AG09319 (cell line): ENCODE data around the gene NRL.
"Not testable (repeated sequence)": the region's sequence is repeated elsewhere in the genome, so short reads cannot be mapped to it uniquely, and the experiment has no call there.

ENCODE experiments used
- DNase-seq: peaks from one replicate; pipeline ENCODE4 v3.0.0-alpha.2; 2010; ENCODE audit warnings: low read depth; ENCODE audit errors: extremely low read depth
- TF ChIP-seq, protein P1 (sequence below): IDR thresholded peaks from 2 replicates; pipeline ENCODE4 v1.5.1; 2011; ENCODE audit warnings: low read depth, mild to moderate bottlenecking, inconsistent platforms, low read length, moderate library complexity

The NRL gene

DNA sequence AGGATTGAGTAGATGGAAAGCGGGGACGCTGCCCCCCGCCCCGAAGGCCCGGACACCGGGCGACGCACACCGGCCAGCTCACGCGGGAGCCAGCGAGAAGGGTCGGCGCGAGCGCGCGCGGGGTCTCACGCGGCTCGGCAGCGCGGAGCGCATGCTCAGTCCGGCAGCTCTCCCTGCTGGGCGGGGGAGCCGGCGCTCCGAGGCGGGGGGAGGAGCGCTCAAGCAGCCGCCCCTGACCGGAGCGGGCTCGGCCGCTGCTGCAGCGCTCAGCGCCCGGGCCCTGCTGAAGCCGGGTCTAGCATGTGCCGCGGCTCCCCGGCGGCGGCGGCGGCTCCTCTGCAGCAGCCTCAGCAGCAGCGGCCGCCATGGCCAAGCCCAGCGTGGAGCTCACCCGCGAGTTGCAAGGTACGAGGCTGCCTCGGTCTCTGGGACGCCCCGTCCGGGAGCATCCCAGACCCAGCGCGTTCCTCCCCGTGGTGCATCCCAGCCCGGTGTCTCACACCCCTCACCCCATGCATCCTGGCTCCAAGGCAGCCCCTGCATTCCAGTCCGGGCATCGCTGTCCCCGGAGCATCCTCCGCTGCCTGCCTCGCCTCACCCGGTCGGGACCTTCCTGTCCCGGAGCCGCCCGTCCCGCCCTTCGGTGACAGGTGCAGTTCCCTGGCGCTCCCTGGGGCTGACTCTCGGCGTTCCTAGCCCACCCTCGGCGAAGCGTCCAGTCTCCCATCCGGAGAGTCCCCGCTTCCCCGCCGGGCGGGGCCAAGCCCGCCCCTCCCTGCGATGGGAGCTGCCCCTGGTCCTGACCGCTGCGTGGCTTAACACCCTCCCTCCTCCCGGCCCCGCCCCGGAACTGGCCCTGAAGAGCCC lies 62.7 kb downstream of the NRL start, which contains the start of gene CARMIL3:
CARMIL3 (plus strand) TSS at position 221 of the 867 bp plus-strand sequence; CDS start at position 366, 145 bp downstream.
- TF ChIP-seq, protein P1, sequence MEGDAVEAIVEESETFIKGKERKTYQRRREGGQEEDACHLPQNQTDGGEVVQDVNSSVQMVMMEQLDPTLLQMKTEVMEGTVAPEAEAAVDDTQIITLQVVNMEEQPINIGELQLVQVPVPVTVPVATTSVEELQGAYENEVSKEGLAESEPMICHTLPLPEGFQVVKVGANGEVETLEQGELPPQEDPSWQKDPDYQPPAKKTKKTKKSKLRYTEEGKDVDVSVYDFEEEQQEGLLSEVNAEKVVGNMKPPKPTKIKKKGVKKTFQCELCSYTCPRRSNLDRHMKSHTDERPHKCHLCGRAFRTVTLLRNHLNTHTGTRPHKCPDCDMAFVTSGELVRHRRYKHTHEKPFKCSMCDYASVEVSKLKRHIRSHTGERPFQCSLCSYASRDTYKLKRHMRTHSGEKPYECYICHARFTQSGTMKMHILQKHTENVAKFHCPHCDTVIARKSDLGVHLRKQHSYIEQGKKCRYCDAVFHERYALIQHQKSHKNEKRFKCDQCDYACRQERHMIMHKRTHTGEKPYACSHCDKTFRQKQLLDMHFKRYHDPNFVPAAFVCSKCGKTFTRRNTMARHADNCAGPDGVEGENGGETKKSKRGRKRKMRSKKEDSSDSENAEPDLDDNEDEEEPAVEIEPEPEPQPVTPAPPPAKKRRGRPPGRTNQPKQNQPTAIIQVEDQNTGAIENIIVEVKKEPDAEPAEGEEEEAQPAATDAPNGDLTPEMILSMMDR, result no peak

DNA sequence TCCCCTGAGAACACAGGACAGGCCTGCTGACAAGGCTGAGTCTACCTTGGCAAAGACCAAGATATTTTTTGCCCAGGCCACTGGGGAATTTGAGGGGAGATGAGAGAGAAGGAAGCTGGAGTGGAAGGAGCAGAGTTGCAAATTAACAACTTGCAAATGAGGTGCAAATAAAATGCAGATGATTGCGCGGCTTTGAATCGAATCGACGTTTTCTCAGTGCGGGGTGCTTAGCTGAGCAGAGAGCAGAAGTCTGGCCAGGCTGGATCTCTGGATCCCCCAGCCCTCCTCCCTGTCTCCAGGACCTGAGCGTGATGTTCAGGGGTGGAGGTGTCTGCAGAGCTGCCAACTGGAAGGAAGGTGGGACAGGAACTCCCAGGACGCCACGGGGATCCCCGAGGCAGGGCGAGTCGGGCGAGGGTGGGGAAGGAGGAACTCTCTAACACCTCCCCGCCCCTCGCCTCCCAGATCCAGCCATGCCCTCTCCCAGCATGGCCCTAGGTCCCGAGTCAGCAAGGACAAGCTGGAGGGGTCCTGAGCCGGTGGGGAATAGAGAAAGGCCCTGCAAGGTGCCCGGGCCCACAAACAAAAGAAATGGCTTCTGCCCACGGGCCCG lies 63.5 kb downstream of the NRL start:
- TF ChIP-seq, protein P1, result no peak
- DNase-seq, result no peak

More for the DNA sequence above, 62.7 kb downstream of the NRL start, which contains the start of gene CARMIL3:
- DNase-seq, result no peak

DNA sequence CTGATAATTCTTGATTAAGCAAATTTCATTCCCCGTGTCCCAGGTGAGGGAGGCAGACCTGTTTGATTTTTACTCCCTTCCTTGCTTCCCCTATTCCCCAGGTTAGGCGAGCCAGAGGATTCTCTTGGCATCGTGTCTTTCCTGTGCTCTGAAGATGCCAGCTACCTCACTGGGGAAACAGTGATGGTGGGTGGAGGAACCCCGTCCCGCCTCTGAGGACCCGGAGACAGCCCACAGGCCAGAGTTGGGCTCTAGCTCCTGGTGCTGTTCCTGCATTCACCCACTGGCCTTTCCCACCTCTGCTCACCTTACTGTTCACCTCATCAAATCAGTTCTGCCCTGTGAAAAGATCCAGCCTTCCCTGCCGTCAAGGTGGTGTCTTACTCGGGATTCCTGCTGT lies 64.0 kb downstream of the NRL start:
- not testable (repeated sequence) for DNase-seq

DNA sequence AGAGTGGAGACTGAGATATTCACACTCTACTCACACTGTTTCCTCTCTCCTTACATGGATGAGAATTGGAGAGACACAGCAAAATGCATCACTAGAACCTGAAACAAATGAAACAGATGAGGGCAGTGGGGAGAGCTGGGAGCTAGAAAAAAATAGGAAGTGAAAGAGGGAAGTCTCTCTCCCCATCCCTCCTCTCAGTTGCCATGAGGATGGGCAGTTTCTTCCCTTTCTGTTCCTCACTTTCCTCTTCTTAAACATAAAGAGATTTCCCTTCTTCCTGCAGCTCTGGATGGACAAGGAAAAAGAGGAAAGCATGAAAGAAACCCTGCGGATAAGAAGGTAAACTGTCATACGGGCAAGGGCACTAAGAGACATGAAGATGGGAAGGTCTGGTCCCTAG lies 65.7 kb downstream of the NRL start:
- DNase-seq, result not testable (repeated sequence)

DNA sequence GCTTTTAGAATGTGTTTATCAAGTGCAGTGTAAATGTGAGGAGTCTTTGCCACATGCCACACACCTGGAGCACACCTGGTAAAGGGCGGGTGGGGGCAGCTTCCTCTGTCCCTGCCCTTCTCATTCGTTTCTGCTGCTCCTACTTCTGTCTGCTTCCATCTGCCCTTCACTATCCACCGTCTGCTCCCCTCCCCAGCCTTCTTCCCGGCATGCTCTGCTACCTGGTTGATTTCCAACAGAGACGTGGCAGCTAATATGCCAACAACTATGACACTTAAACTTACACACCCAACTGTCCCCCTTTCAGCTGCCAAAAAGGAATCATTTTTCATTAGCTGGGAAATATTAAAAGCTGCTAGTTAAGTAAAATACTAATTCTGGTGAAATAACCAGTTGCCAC lies 72.0 kb downstream of the NRL start:
- DNase-seq, result no peak

DNA sequence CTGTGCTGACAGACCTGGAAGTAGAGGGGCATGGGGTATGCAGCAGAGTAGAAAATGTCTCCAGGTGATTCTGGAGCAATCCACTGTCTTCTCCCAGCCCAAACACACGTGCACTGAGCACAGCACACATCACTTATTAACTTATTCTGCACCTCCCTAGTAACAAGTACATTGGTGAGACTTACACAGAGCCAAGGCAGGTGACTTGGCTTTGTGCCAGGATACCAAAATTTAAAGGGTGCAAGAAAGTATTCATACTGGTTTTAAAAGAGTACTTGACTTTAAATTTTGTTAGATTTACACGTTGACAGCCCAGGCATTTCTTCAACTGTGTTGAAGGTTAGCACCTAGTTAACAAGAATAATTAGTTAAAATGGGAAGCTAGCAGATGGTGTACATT lies 74.1 kb downstream of the NRL start:
- TF ChIP-seq, protein P1, result no peak
- DNase-seq, result no peak

More for the DNA sequence above, 72.0 kb downstream of the NRL start:
- TF ChIP-seq, protein P1, result no peak

DNA sequence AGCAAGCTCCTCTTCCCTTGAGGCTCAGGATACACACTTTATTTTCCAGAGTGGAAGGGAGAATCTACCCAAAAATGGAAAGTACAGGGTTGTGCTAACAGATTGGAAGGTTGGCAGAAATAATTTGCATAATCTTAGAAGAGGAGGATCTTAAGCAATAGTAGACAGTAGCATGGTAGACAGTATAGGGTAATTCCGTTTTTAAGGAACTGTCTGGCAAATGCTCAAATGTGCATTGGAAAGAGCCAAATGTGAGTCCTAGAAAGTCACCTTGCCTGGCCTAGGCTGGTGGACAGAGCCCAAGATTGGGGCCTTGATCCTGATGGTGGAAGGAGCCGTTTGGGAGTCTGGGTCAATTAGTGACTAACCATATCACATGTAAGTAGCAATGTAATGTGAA lies 76.1 kb downstream of the NRL start:
- TF ChIP-seq, protein P1, result no peak
- no peak for DNase-seq

DNA sequence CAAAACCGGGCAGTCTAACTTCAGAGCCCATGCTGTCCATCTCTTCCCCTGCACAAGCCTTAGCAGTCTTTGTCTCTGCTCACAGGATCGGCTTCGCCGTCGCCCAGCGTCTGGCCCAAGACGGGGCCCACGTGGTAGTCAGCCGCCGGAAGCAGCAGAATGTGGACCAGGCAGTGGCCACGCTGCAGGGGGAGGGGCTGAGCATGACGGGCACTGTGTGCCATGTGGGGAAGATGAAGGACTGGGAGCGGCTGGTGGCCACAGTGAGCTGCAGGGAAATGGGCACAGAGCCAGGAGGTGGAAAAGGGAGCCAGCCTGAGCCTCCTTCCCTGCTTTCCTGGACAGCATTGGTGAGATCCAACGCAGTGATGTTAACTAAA lies 77.1 kb downstream of the NRL start:
- TF ChIP-seq, protein P1, result no peak
- no peak for DNase-seq

DNA sequence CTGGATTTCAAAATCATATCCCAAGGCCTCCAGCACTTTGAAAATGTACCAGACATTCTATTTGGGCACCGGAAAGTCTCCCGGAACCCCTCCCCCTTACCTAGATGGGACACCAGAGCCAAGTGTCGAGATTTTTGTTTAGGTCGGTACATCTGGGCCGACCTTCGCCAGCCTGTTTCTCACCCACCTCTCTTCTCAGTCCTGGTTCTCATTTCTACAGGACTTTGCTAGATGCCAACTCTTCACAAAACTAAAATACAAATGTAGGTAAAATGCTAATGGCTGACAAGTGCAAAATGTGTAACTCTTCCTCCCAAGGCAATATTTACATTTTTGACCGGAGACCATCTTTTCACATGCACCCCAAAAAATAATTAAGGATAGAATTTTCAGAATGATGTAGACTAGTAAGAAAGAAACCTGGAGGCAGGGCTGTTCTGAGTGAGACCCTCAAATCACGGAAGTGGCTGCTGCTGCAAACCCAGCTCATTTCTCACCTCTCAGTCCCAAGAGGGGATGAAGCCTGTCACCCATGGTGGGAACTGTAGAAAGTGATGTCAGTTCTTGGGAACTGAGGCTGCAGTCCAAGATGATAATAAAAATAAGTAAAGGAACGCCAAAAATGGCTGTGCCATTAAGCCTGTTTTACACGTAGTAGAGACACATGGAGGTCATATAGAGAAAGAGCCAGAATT lies 77.6 kb downstream of the NRL start:
- not testable (repeated sequence) for DNase-seq
